NAMALWA (cell line): ENCODE data around the gene RPL37A.

Experiments
- DNase-seq: peaks from one replicate; pipeline ENCODE4 v3.0.0-alpha.2; 2015; ENCODE audit warnings: low spot score

The RPL37A gene

DNA sequence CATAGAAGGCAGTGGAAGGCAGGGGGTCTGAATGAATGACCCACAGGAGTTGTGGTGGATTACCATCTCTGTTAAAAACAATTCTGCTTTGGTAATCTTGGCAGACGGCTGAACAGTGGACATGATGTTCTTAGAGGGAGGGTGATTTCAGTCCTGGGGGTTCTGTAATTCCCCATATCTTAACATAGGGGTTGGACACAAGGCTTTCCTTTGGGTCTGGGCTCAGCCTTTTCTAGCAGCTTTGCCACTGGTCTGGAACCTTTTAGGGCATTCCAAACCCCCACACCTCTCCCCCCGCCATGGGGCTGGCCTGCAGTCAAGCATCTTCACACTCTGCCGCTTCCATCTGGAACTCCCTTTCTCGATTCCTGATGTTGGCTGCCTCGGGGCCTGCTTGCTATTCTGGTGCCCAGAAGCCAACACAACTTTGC is 50.3 kb downstream of the RPL37A start:
- DNase-seq, result no peak

DNA sequence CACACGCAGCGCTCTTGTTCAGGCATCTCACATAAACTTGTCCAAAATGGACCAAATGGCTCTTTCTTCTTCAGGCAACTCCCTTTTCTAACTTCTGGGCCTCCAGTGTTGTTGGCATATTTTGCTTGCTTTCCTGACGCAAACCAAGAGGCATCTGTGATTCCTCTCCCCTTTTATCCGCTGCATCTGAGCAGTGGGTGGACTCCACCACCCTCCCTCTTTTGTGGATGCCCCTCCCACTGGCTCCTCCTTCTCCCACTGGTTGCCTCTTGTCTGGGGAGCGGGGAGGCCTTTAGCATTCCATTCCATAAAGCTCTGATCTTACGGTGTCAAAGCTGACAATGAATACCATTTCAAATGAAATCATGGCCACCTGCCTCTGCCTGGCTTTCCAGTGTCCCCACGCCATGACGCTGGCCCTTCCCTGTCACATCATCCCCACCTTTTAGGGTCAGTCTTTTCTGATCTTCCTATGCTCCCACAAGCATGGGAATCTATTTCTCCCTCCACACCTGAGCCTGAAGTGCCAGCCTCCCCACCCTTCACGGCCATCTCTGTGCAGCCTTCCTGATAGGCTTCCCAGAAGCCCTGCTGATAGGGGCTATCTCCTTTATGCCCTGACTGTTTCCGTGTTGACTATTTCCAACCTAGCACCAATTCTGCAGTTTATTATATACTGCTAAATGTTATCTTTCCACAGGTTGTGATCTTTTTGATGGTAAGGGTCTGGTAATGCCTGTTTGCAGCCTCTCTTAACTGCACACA is 51.5 kb downstream of the RPL37A start:
- DNase-seq, result no peak

DNA sequence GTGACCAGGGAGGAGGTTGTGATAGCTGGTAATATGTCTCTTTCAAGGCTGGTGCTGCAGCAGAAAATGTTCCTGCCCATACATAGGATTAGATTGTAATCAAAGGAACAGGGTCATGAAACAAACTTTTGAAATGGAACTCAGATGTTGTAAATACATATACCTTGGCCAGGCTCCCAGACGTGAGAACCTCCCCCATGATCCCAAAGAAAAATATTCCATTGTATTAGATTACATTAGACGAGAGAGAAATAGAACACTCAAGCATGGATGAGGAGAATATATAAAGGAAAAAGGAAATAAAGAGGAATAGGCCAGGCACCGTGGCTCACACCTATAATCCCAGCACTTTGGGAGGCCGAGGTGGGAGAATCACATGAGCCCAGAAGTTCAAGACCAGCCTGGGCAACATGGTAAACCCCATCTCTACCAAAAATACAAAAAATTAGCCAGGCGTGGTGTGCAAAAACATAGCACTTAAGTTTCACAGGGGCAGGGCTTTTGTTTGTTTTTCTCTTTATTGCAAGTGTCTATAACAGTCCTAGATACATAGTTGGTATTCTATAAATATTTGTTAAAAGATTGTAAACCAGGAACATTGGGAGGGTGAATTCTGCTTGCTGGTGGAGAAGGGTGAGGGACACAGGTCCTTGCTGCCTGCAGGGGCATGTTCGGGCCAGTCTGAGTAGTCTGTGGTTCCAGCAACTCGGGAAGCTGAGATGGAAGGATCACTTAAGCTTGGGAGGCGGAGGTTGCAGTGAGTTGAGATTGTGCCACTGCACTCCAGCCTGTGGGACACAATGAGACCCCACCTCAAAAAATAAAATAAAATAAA is 52.8 kb downstream of the RPL37A start:
- DNase-seq, result no peak

DNA sequence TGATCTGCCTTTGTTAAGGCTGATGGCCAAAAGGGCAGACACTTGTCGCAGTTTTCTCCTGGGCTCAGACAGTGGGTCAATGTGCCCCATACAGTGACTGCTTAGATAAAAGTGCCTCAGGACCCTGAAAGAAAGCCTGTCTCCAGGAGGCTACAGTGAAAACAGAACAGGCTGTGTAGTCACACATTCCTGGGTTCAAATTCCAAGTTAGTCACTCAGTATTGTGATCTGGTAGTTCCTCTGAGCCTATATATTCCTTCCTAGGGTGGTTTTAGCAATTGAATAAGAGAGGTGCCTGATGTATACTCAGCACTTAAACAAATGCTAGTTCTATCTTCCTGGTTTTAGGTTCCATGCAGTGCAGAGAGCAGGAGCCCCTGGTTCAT is 54.4 kb downstream of the RPL37A start:
- DNase-seq, result no peak
